CD8-positive, alpha-beta memory T cell (primary cell): ENCODE results near the gene GBP1. TPM values are rescaled to one million over a fixed set of nuclear protein-coding genes. Genes with fewer than 3 reads are reported as not detected.
"Not testable (repeated sequence)": the region's sequence is repeated elsewhere in the genome, so short reads cannot be mapped to it uniquely, and the experiment has no call there.

Experiments
- CTCF ChIA-PET: fragments of 350-600 bp; sonication (Branson Sonifier 250); formaldehyde crosslinking; loops from one replicate; lab custom pipeline; 2021; ENCODE audit warnings: antibody characterized with exemption; lab: Charles Lee
- POLR2A ChIA-PET: fragments of 350-600 bp; sonication (Branson Sonifier 250); formaldehyde crosslinking; loops from one replicate; lab custom pipeline; 2021; ENCODE audit warnings: antibody characterized with exemption; lab: Charles Lee
- DNase-seq, 5 donors: peaks; one replicate each; pipeline versions ENCODE4 v3.0.0 to v3.0.0-alpha.2; 2020 to 2022; ENCODE audit warnings: mixed read lengths in 1 of 5
- H3K27ac ChIP-seq: one replicate; pipeline ENCODE4 v1.7.0; 2013; ENCODE audit warnings: low read depth, mild to moderate bottlenecking, low read length, moderate library complexity
- H3K27me3 ChIP-seq: 2 replicates; pipeline ENCODE4 v1.7.0; 2013; ENCODE audit warnings: low read length, mild to moderate bottlenecking; ENCODE audit not compliant: insufficient read depth, poor library complexity, severe bottlenecking
- H3K36me3 ChIP-seq: 2 replicates; pipeline ENCODE4 v1.7.0; 2013; ENCODE audit warnings: mild to moderate bottlenecking, low read length, moderate library complexity; ENCODE audit not compliant: insufficient read depth
- H3K4me1 ChIP-seq: 2 replicates; pipeline ENCODE4 v1.7.0; 2013; ENCODE audit warnings: mild to moderate bottlenecking, low read length, moderate library complexity; ENCODE audit not compliant: insufficient read depth
- H3K4me3 ChIP-seq: 2 replicates; pipeline ENCODE4 v1.7.0; 2013; ENCODE audit warnings: mild to moderate bottlenecking, low read length
- H3K9me3 ChIP-seq: 2 replicates; pipeline ENCODE4 v1.7.0; 2013; ENCODE audit warnings: mild to moderate bottlenecking, low read length
- H3K27ac Mint-ChIP-seq, 8 donors: one replicate each; pipeline ENCODE4 v1.8.0; 2020 to 2021; ENCODE audit warnings: mixed read lengths in 8 of 8, mild to moderate bottlenecking in 6 of 8, inconsistent platforms in 3 of 8, moderate library complexity in 3 of 8
- H3K27me3 Mint-ChIP-seq, 2 donors: one replicate each; pipeline ENCODE4 v1.8.0; 2020 to 2021; ENCODE audit warnings: mixed read lengths in 2 of 2, mild to moderate bottlenecking in 1 of 2, moderate library complexity in 1 of 2
- H3K36me3 Mint-ChIP-seq, 3 donors: one replicate each; pipeline ENCODE4 v1.8.0; 2020 to 2021; ENCODE audit warnings: mixed read lengths in 3 of 3, inconsistent platforms in 1 of 3, mild to moderate bottlenecking in 1 of 3
- H3K4me1 Mint-ChIP-seq, 3 donors: one replicate each; pipeline ENCODE4 v1.8.0; 2020 to 2021; ENCODE audit warnings: mixed read lengths in 3 of 3, inconsistent platforms in 1 of 3, mild to moderate bottlenecking in 1 of 3
- H3K4me3 Mint-ChIP-seq, 7 donors: one replicate each; pipeline ENCODE4 v1.8.0; 2020 to 2021; ENCODE audit warnings: mixed read lengths in 7 of 7, mild to moderate bottlenecking in 6 of 7, moderate library complexity in 4 of 7, inconsistent platforms in 2 of 7
- H3K9me3 Mint-ChIP-seq, 5 donors: one replicate each; pipeline ENCODE4 v1.8.0; 2020 to 2022; ENCODE audit warnings: mixed read lengths in 5 of 5, mild to moderate bottlenecking in 3 of 5, moderate library complexity in 2 of 5, inconsistent platforms in 1 of 5
- polyA plus RNA-seq: library from polyadenylated mRNA; unstranded; fragments of 300-500 nt; fragmentation: Illumina TruSeq; gene quantifications from one replicate; pipeline ENCODE4 v1.2.3, GENCODE V29; 2021
- total RNA-seq, 2 experiments: library from RNA; stranded (reverse); gene quantifications; one replicate each; pipeline ENCODE4 v1.2.3, GENCODE V29; 2021

GBP1 gene
- total and polyA plus RNA-seq, 3 experiments from 2014 or later, result 52.1 to 77.4 (median 53.0) TPM

- Mint-ChIP-seq H3K4me3 (peak overlapping the region in 1 of 7 donors; percentile 4), H3K9me3 (peaks cover 0 to 12% (median 5%) of the 10 kb centered on the region in 5 donors), H3K27me3 (no peaks in the 10 kb centered on the region), H3K27ac (peak overlapping the region in 7 of 8 donors; percentile 7 to 83 (median 64)), H3K4me1 (peaks cover 51 to 69% (median 64%) of the 10 kb centered on the region in 3 donors), H3K36me3 (peaks cover 1 to 31% (median 16%) of the 10 kb centered on the region in 3 donors)
- no peak overlapping the region for H3K4me3 ChIP-seq
- no peaks in the 10 kb centered on the region for H3K27me3 ChIP-seq
- CTCF ChIA-PET, result interaction anchor here (2.2 to 2.4 kb wide), 2 partner anchors 11 to 13 kb away, joined by 7 to 12 read pairs; partner anchors contain the start of gene GBP3
- no peak for DNase-seq
- POLR2A ChIA-PET, result interaction anchor here (0.6 to 1.2 kb wide), 2 partner anchors 13 to 91 kb away, joined by 3 read pairs; partner anchors contain the start of gene GBP2
- H3K36me3 ChIP-seq, result no peaks in the 10 kb centered on the region
- H3K27ac ChIP-seq, result no peak overlapping the region
- no peaks in the 10 kb centered on the region for H3K9me3 ChIP-seq
- H3K4me1 ChIP-seq, result peaks cover 17% of the 10 kb centered on the region
Measured at GRCh38 chr1:89035080-89035479, 29.9 kb downstream of the GBP1 start.

DNA sequence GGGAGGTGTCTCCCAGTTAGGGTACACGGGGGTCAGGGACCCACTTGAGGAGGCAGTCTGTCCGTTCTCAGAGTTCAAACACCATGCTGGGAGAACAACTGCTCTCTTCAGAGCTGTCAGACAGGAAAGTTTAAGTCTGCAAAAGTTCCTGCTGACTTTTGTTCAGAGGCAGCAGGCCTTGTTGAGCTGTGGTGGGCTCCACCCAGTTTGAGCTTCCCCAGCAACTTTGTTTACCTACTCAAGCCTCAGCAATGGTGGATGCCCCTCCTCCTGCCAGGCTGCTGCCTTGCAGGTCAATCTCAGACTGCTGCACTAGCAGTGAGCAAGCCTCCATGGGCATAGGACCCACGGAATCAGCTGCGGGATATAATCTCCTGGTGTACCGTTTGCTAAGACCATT, 31.0 kb downstream of the GBP1 start:
- not testable (repeated sequence) for H3K36me3 ChIP-seq, H3K9me3 ChIP-seq, H3K27me3 ChIP-seq, H3K27ac ChIP-seq, H3K4me3 ChIP-seq, H3K27me3 Mint-ChIP-seq
- CTCF ChIA-PET, result interaction anchor here (1.2 to 2.4 kb wide), 3 partner anchors 10 to 12 kb away, joined by 3 to 12 read pairs (median 7); partner anchors contain the start of gene GBP3
- peaks cover 56 to 69% (median 67%) of the 10 kb centered on the region in 3 donors for H3K4me1 Mint-ChIP-seq
- H3K9me3 Mint-ChIP-seq, result peaks cover 0 to 16% (median 5%) of the 10 kb centered on the region in 5 donors
- peaks cover 21% of the 10 kb centered on the region for H3K4me1 ChIP-seq
- peaks cover 1 to 24% (median 12%) of the 10 kb centered on the region in 3 donors for H3K36me3 Mint-ChIP-seq
- POLR2A ChIA-PET, result interaction anchor here (0.6 to 1.2 kb wide), 3 partner anchors 11 to 92 kb away, joined by 3 to 6 read pairs (median 3); partner anchors contain the start of genes GBP2 and GBP3
- peak overlapping the region in 7 of 8 donors; percentile 7 to 87 (median 58) for H3K27ac Mint-ChIP-seq
- peak in 3 of 5 donors; percentile 10 to 57 (median 36) for DNase-seq
- H3K4me3 Mint-ChIP-seq, result peak overlapping the region in 5 of 7 donors; percentile 29 to 59 (median 36)

GRCh38 chr1:89029051-89029450, 36.0 kb downstream of the GBP1 start:
- DNase-seq, result peak in 1 of 5 donors; percentile 40
- H3K27ac ChIP-seq, H3K4me3 ChIP-seq, H3K27me3 Mint-ChIP-seq, POLR2A ChIA-PET, CTCF ChIA-PET, H3K36me3 ChIP-seq, H3K27me3 ChIP-seq, H3K9me3 ChIP-seq: not testable (repeated sequence)
- Mint-ChIP-seq H3K9me3 (peaks cover 2 to 27% (median 14%) of the 10 kb centered on the region in 5 donors), H3K27ac (peak overlapping the region in 7 of 8 donors; percentile 21 to 81 (median 74)), H3K4me3 (peak overlapping the region; percentile 22 to 67 (median 43)), H3K36me3 (peaks cover 4 to 17% (median 12%) of the 10 kb centered on the region in 3 donors), H3K4me1 (peaks cover 45 to 65% (median 58%) of the 10 kb centered on the region in 3 donors)
- peaks cover 13% of the 10 kb centered on the region for H3K4me1 ChIP-seq

DNA sequence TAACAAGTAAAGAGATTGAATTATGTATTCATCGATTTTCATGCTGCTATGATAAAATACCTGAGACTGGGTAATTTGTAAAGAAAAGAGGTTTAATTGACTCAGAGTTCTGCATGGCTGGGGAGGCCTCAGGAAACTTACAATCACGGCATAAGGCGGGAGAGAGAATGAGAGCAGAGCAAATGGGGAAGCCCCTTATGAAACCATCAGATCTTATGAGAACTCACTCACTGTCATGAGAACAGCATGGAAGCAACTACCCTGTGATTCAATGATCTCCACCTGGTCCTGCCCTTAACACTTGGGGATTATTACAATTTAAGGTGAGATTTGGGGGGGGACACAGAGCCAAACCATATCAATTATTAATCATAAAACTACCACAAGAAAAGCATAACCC, 39.1 kb downstream of the GBP1 start:
- Mint-ChIP-seq H3K27ac (no peak overlapping the region), H3K36me3 (peaks cover 9 to 18% (median 9%) of the 10 kb centered on the region in 3 donors), H3K4me1 (peaks cover 38 to 52% (median 47%) of the 10 kb centered on the region in 3 donors), H3K4me3 (no peak overlapping the region), H3K27me3 (peaks cover 0 to 6% of the 10 kb centered on the region in 2 donors), H3K9me3 (peaks cover 0 to 15% (median 14%) of the 10 kb centered on the region in 5 donors)
- H3K4me3 ChIP-seq, result no peak overlapping the region
- H3K27ac ChIP-seq, result no peak overlapping the region
- H3K4me1 ChIP-seq, result peaks cover 12% of the 10 kb centered on the region
- H3K27me3 ChIP-seq, result no peaks in the 10 kb centered on the region
- H3K9me3 ChIP-seq, result no peaks in the 10 kb centered on the region
- ChIA-PET CTCF (no interaction called here), POLR2A (no interaction called here)
- H3K36me3 ChIP-seq, result no peaks in the 10 kb centered on the region
- no peak for DNase-seq

DNA sequence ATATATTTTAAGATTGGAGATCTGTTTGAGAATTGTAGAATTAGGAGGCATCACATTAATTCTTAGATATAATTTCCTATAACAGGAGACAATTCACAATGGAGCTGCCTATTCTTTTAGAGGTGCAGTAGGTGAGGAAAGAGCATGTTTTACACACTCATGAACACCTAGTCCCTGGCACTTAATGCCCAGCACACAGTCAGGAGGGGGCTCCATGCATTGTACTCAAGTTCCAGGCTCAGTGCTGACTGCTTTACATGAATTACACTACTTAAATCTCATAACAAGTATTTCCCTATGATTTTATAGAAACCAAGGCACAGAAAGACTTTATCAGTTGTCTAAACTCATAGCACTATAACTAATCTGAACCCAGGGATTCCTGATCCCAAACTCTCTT, 42.0 kb downstream of the GBP1 start:
- no peaks in the 10 kb centered on the region for H3K27me3 ChIP-seq
- Mint-ChIP-seq H3K27ac (peak overlapping the region; percentile 86 to 99 (median 94)), H3K36me3 (peaks cover 20 to 44% (median 26%) of the 10 kb centered on the region in 3 donors), H3K4me1 (peaks cover 44 to 56% (median 49%) of the 10 kb centered on the region in 3 donors), H3K4me3 (peak overlapping the region; percentile 92 to 96 (median 93)), H3K9me3 (peaks cover 0 to 14% (median 9%) of the 10 kb centered on the region in 5 donors), H3K27me3 (peaks cover 0 to 7% of the 10 kb centered on the region in 2 donors)
- ChIA-PET POLR2A (interaction anchor here (1.1 to 1.3 kb wide), 3 partner anchors 11 to 47 kb away, joined by 3 to 5 read pairs (median 3); partner anchors contain the start of gene GBP1), CTCF (interaction anchor here (1.0 to 2.3 kb wide), 4 partner anchors 11 to 335 kb away, joined by 4 to 12 read pairs (median 8); partner anchors contain the start of gene GBP5)
- H3K9me3 ChIP-seq, result no peaks in the 10 kb centered on the region
- DNase-seq, result no peak
- H3K27ac ChIP-seq, result peak overlapping the region; percentile 32
- H3K4me3 ChIP-seq, result peak overlapping the region; percentile 82
- H3K36me3 ChIP-seq, result peaks cover 12% of the 10 kb centered on the region
- peaks cover 30% of the 10 kb centered on the region for H3K4me1 ChIP-seq

DNA sequence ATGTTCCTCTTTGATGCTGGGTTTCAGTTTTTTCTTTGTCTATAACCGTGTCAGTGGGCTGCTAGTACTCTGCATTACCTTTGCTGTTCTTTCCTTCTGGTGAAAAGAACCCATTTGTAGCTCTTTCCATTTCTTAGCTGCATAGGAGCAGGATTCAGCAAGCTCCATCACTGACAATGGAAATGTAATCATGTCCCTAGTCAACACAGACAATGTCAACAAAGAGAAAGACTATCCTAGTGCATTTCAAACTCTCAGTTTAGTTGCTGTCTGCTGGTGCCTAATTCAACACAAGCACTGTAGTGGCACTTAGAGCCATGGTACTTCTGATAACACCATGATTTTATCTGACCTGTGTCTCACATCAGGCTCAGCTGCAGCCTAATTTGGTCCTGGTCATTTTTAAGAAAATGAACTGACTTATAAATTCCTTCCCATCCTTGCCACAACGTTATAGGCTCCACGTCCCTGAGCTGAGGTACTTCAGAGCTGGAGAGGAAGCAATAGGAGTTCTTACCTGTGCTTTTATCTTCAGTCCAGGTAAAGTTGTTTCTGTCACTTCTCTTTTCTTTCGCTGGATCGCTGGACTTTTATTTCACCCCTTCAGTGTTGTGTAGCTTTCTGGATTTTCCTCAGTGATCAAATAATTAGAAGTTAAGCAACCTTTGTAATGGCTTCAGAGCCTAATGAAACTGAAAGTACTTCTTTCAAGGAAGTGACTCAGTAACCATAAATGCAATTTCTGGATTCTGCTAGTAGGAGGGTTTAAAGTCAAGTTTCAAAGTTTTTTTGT, 42.6 kb downstream of the GBP1 start, which contains the start of gene GBP3:
Gene GBP3 (minus strand): TSS at position 700 of the 793 bp plus-strand sequence. CDS start 2,145 bp downstream, outside the sequence.
- Histone ChIP-seq H3K27me3 (no peaks in the 10 kb centered on the region), H3K36me3 (peaks cover 12% of the 10 kb centered on the region), H3K4me3 (peak within 1 kb of the TSS; percentile 82), H3K4me1 (peaks cover 35% of the 10 kb centered on the region), H3K9me3 (no peaks in the 10 kb centered on the region), H3K27ac (peak within 1 kb of the TSS; percentile 63)
- H3K36me3 Mint-ChIP-seq, result peaks cover 21 to 50% (median 29%) of the 10 kb centered on the region in 3 donors
- peak within 1 kb of the TSS; percentile 92 to 96 (median 93) for H3K4me3 Mint-ChIP-seq
- H3K27ac Mint-ChIP-seq, result peak within 1 kb of the TSS; percentile 86 to 99 (median 94)
- POLR2A ChIA-PET, result interaction anchor here (0.6 to 1.3 kb wide), 6 partner anchors 12 to 587 kb away, joined by 3 to 5 read pairs (median 4); partner anchors contain the start of gene GBP1
- peaks cover 0 to 7% of the 10 kb centered on the region in 2 donors for H3K27me3 Mint-ChIP-seq
- peaks cover 0 to 14% (median 9%) of the 10 kb centered on the region in 5 donors for H3K9me3 Mint-ChIP-seq
- H3K4me1 Mint-ChIP-seq, result peaks cover 49 to 56% (median 55%) of the 10 kb centered on the region in 3 donors
- DNase-seq, result peak in 2 of 5 donors; percentile 34 to 44
- CTCF ChIA-PET, result interaction anchor here (1.0 to 2.3 kb wide), 10 partner anchors 12 to 336 kb away, joined by 3 to 12 read pairs (median 4); partner anchors contain the start of gene GBP5

DNA sequence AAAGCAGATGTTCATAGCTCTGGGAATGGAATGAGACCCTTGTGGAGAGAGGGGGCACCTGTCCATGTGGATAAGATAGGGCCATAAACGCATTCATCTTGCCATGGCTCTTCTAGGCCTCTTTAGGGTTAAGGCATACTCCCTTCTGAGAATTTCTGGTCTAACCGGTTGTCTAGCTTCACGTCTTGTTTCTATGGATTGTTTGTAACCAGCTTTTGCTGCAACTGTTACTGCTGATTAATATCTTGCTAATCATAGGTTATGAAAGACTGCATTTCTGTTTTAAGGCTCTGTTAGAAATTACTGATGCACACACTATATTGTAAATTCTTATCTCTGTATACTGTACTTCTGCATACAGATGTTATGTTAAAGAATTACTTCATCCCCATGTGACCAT, 46.7 kb downstream of the GBP1 start:
- Mint-ChIP-seq H3K27ac (peak overlapping the region in 7 of 8 donors; percentile 13 to 82 (median 31)), H3K36me3 (peaks cover 45 to 85% (median 51%) of the 10 kb centered on the region in 3 donors), H3K4me1 (peaks cover 68 to 81% (median 80%) of the 10 kb centered on the region in 3 donors), H3K4me3 (peak overlapping the region; percentile 9 to 72 (median 46))
- H3K27me3 ChIP-seq, H3K27ac ChIP-seq, H3K4me3 ChIP-seq, H3K9me3 Mint-ChIP-seq, POLR2A ChIA-PET, H3K9me3 ChIP-seq, H3K27me3 Mint-ChIP-seq, DNase-seq: not testable (repeated sequence)
- H3K4me1 ChIP-seq, result peaks cover 40% of the 10 kb centered on the region
- H3K36me3 ChIP-seq, result peaks cover 41% of the 10 kb centered on the region
- CTCF ChIA-PET, result interaction anchor here (1.1 kb wide), 1 partner anchor 34 kb away, joined by 3 read pairs; no protein-coding TSS in a partner anchor
